Liver (tissue), 9 donors: ENCODE results near the gene GPANK1. TPM values are rescaled to one million over a fixed set of nuclear protein-coding genes. Genes with fewer than 3 reads are reported as not detected.

Source experiments
- DNase-seq: peaks from one replicate; pipeline ENCODE4 v3.0.0-alpha.2; 2017; ENCODE audit warnings: low spot score
- H3K27ac ChIP-seq, 2 donors: one replicate each; pipeline ENCODE4 v1.7.0; 2013; ENCODE audit warnings: inconsistent platforms in 2 of 2, low read length in 2 of 2, control low read depth in 1 of 2, low read depth in 1 of 2, mild to moderate bottlenecking in 1 of 2
- H3K27me3 ChIP-seq, 4 donors: one replicate each; pipeline versions ENCODE4 v1.6.1 to v1.7.0; 2013; ENCODE audit warnings: low read length in 3 of 4, inconsistent platforms in 1 of 4, mild to moderate bottlenecking in 1 of 4, moderate library complexity in 1 of 4; ENCODE audit not compliant: control insufficient read depth in 4 of 4, insufficient read depth in 4 of 4
- H3K36me3 ChIP-seq, 4 donors: one replicate each; pipeline versions ENCODE4 v1.6.1 to v1.7.0; 2013; ENCODE audit warnings: low read length in 3 of 4, mild to moderate bottlenecking in 3 of 4, low read depth in 1 of 4, moderate library complexity in 1 of 4; ENCODE audit not compliant: control insufficient read depth in 4 of 4, insufficient read depth in 3 of 4
- H3K4me1 ChIP-seq, 4 donors: one replicate each; pipeline versions ENCODE4 v1.6.1 to v1.7.0; 2013; ENCODE audit warnings: low read length in 3 of 4, mild to moderate bottlenecking in 3 of 4, moderate library complexity in 1 of 4; ENCODE audit not compliant: control insufficient read depth in 4 of 4, insufficient read depth in 4 of 4
- H3K4me3 ChIP-seq, 3 donors: one replicate each; pipeline versions ENCODE4 v1.6.1 to v1.7.0; 2013; ENCODE audit warnings: low read length in 3 of 3, control low read depth in 1 of 3, low read depth in 1 of 3, mild to moderate bottlenecking in 1 of 3
- H3K9ac ChIP-seq, 2 donors: one replicate each; pipeline ENCODE4 v1.7.0; 2013; ENCODE audit warnings: low read length in 2 of 2, mild to moderate bottlenecking in 2 of 2, moderate library complexity in 2 of 2, control low read depth in 1 of 2, low read depth in 1 of 2
- H3K9me3 ChIP-seq, 4 donors: one replicate each; pipeline versions ENCODE4 v1.6.1 to v1.7.0; 2013; ENCODE audit warnings: low read length in 3 of 4; ENCODE audit not compliant: control insufficient read depth in 4 of 4
- EGR1 ChIP-seq, 2 donors: IDR thresholded peaks; 2 replicates each; pipeline ENCODE4 v1.6.1; 2016 to 2018; ENCODE audit warnings: antibody characterized with exemption in 2 of 2, low read depth in 2 of 2
- FOXA2 ChIP-seq: IDR thresholded peaks from 2 replicates; pipeline ENCODE4 v1.6.1; 2016; ENCODE audit warnings: antibody characterized with exemption
- RAD21 ChIP-seq, 2 donors: IDR thresholded peaks; 2 replicates each; pipeline ENCODE4 v1.6.1; 2016; ENCODE audit warnings: antibody characterized with exemption in 2 of 2, mild to moderate bottlenecking in 2 of 2
- REST ChIP-seq: IDR thresholded peaks from 2 replicates; pipeline ENCODE4 v1.6.1; 2016; ENCODE audit warnings: antibody characterized with exemption, mild to moderate bottlenecking
- TAF1 ChIP-seq: conservative IDR thresholded peaks from 2 replicates; pipeline ENCODE4 v1.6.1; 2016; ENCODE audit warnings: antibody characterized with exemption, mild to moderate bottlenecking
- YY1 ChIP-seq: IDR thresholded peaks from 2 replicates; pipeline ENCODE4 v1.6.1; 2016; ENCODE audit warnings: antibody characterized with exemption, mild to moderate bottlenecking
- WGBS: extraction: QIAGEN DNeasy Blood & Tissue Kit; methylation state at CpG from one replicate; pipeline ENCODE4 v1.1.7; 2013; 5-methylcytosine and 5-hydroxymethylcytosine counted together
- polyA plus RNA-seq, 2 donors: library from polyadenylated mRNA; stranded (reverse) in 1 of 2; unstranded in 1 of 2; fragments of 200-250 nt in 1 of 2; fragments of >200 nt in 1 of 2; fragmentation: Nextera tagmentation in 1 of 2; extraction: Ambion mirVana in 1 of 2; gene quantifications; one replicate each; pipeline versions ENCODE4 v1.2.1 to v1.2.3, GENCODE V29; 2013 to 2015
- total RNA-seq, 2 donors: library from RNA; depleted of rRNA; stranded (reverse); fragments of >200 nt; gene quantifications; one replicate each; pipeline ENCODE4 v1.2.3, GENCODE V29; 2014
- TF ChIP-seq, protein P1 (sequence below): fragments of 150-350 bp; IDR thresholded peaks from 2 replicates; pipeline ENCODE4 v1.5.1; 2017; ENCODE audit warnings: improper control_type of control experiment, low read depth, low read length; ENCODE audit not compliant: missing input control
- donor health status: healthy.
- donor health status: healthy.
- donor health status: healthy.
- donor health status: healthy.
- donor health status: healthy.

Gene GPANK1
- total and polyA plus RNA-seq, 4 donors: 7.6 to 13.9 (median 11.2) TPM

DNA sequence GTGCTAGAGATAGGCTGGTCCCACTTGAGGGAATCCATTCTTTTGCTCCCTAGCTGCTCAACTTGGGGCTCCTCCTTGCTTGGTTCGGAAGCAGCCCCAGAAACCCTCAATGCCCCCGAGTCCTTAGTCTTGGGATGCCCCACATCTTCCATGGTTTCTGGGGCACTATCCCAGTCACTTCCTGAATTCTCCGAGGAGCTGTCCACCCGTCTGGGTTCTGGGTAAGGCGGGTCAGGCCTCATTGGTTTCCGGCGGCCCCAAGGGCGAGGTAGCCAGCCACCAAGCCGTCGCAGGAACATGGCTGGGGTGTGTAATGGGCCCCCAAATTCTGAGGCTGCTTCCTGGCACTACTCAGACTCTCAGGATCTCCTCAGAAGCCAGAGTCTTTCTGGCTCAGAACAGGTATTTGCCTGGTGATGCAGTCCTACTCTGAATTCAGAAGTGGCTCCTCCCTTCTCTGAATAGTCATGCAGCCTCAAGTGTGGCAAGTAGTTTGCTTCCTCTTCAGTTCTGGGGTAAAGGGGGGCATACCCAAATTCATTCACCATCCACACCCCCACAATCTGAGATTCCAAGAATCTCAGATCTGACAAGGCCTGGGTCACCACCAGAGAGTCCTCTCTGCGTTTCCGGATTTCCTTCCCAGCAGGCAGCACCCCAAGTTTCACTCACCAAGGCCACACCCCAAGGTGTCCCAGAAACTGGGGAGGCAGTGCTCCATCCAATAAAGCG, 5.0 kb downstream of the GPANK1 start:
- TF ChIP-seq YY1 (no peak), REST (peak; percentile 97)
- Histone ChIP-seq H3K27ac (peak overlapping the region; percentile 81 to 90), H3K27me3 (no peaks in the 10 kb centered on the region), H3K4me1 (peaks cover 20 to 83% (median 72%) of the 10 kb centered on the region in 4 donors), H3K36me3 (peaks cover 0 to 7% (median 6%) of the 10 kb centered on the region in 4 donors), H3K4me3 (peak overlapping the region; percentile 65 to 82 (median 67)), H3K9ac (peak overlapping the region; percentile 87 to 96), H3K9me3 (no peaks in the 10 kb centered on the region)
- WGBS: 37% methylated on average over 13 of the region's 13 CpGs
- no peak for DNase-seq

- 88% methylated on average over 13 of the region's 13 CpGs for WGBS
- Histone ChIP-seq H3K27me3 (no peaks in the 10 kb centered on the region), H3K9me3 (no peaks in the 10 kb centered on the region), H3K27ac (peak overlapping the region; percentile 26 to 90), H3K9ac (no peak overlapping the region), H3K4me1 (peaks cover 20 to 86% (median 72%) of the 10 kb centered on the region in 4 donors), H3K4me3 (peak overlapping the region; percentile 65 to 82 (median 67)), H3K36me3 (peaks cover 0 to 7% (median 6%) of the 10 kb centered on the region in 4 donors)
- DNase-seq: no peak
- no peak for TF ChIP-seq FOXA2
- no peak for TF ChIP-seq REST
- TF ChIP-seq EGR1 (IDR thresholded peaks at IDR 0.05; ENCODE audit: low read depth in 2 of 2): no peak
- TF ChIP-seq RAD21 (IDR thresholded peaks at IDR 0.05): no peak
- TF ChIP-seq, protein P1, sequence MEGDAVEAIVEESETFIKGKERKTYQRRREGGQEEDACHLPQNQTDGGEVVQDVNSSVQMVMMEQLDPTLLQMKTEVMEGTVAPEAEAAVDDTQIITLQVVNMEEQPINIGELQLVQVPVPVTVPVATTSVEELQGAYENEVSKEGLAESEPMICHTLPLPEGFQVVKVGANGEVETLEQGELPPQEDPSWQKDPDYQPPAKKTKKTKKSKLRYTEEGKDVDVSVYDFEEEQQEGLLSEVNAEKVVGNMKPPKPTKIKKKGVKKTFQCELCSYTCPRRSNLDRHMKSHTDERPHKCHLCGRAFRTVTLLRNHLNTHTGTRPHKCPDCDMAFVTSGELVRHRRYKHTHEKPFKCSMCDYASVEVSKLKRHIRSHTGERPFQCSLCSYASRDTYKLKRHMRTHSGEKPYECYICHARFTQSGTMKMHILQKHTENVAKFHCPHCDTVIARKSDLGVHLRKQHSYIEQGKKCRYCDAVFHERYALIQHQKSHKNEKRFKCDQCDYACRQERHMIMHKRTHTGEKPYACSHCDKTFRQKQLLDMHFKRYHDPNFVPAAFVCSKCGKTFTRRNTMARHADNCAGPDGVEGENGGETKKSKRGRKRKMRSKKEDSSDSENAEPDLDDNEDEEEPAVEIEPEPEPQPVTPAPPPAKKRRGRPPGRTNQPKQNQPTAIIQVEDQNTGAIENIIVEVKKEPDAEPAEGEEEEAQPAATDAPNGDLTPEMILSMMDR: no peak
- no peak for TF ChIP-seq TAF1
These were observed 5.7 kb downstream of the GPANK1 start for GRCh38 chr6:31658983-31659648.
